Measurements from ENCODE around the gene LMO1.

Gene LMO1

GRCh38 chr11:8288166-8288772 is 24.6 kb upstream of the LMO1 start:
- DNase-seq = no peak

DNA sequence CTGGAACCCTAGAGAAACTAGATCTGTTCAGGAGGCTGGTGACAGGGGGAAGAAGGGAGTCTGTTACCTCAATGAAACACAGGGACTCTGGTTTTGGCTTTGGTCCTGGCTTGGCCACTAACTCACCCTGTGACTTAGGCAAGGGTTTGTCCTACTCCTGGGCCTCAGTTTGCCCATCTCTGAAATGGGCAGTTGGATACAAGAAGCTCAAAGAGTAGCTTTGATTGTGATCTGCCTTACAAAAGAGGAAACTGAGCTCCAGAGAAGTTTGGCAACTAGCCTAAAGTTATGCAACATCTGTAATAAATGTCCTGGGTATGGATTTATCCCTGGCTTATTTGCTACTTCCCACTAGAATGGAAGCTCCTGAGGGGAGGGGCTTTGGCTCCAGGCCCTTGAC is 24.0 kb upstream of the LMO1 start:
- no peak for DNase-seq

DNA sequence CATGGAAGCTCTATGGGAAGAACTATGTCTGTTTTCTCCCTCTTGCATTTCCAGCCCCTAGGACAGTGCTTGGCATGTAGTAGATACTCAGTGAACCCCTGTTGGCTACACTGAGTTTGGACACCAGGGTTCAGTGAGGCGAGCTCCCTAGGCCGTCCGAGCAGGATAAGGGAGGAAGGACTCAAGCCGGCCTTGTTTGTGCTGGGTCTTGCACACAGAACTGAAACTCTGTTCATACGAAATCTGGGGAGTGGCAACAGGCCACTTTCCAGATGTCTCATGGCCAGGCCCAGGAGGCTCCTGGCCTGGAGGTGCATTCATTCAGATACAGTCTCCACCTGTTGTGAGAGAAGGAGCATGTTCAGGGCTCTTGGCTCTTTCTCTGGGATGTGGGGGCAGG is 23.6 kb upstream of the LMO1 start:
- DNase-seq = no peak

GRCh38 chr11:8286886-8287285 is 23.2 kb upstream of the LMO1 start:
- no peak for DNase-seq

GRCh38 chr11:8285796-8286195 is 22.1 kb upstream of the LMO1 start:
- DNase-seq = no peak

GRCh38 chr11:8285228-8285627 is 21.6 kb upstream of the LMO1 start:
- DNase-seq = no peak

GRCh38 chr11:8283465-8284230 is 20.0 kb upstream of the LMO1 start:
- no peak for DNase-seq

DNA sequence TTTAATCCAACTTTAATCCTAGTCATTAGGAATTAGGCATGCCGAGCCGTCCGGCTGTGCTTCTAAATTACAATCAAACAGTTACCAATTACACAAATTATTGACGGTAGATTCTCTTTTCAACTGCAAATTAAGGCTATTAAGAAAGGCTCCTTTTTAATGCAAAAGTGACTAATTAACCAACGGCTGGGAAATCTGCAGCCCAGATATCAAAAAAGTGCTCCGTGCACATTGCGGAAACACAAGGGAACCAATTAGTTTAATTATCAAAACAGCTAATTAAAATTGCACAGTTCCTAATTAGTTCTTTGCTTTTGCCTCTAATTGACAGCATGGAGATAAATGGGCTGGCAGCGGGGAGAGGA is 19.4 kb upstream of the LMO1 start:
- no peak for DNase-seq

DNA sequence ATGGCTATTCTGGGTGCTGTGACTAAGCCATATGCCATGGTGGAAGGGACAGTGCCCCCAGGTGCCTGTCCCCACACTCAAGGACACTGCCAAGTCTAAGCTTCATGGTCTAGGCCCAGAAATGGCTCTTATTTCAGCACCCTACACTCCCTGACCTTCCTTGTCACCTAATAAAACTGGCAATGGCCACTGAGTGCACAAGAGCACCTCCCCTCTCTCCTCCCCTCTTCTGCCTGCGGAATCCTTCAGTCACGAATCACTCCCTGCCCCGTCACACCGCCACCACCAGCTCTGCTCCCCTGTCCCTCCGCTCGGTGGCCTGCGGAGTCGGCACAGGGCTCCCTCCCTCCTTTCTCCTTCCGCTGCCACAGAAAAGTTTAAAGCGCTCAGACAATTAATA is 19.0 kb upstream of the LMO1 start:
- DNase-seq = no peak

- DNase-seq = no peak
Observed at GRCh38 chr11:8281266-8281665, 17.6 kb upstream of the LMO1 start.

DNA sequence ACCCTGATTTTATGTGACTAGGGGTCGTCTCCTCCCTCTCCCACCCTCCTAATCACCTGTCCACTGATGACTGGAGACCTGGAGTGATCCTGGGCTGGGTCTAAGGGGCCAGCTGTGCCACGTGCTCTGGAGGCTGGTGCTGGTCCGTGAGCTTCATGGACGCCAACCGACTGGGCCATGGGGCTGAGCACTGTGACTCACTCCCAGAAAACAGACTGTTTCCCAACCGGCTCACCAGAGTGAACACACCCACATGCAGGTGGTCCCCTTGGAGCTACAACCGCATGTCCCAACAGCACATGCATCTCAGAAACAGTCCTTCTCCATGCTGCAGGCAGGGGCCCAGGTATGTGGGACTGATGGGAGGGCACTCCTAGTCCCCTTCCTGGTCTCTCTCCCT is 14.0 kb upstream of the LMO1 start:
- DNase-seq = no peak

GRCh38 chr11:8276528-8276927 is 12.8 kb upstream of the LMO1 start:
- DNase-seq = no peak

- DNase-seq = no peak
Observed at GRCh38 chr11:8273287-8273686, 9.6 kb upstream of the LMO1 start.

- no peak for DNase-seq
Observed at GRCh38 chr11:8271106-8271886, 7.6 kb upstream of the LMO1 start.

GRCh38 chr11:8269636-8270035 is 6.0 kb upstream of the LMO1 start:
- no peak for DNase-seq

DNA sequence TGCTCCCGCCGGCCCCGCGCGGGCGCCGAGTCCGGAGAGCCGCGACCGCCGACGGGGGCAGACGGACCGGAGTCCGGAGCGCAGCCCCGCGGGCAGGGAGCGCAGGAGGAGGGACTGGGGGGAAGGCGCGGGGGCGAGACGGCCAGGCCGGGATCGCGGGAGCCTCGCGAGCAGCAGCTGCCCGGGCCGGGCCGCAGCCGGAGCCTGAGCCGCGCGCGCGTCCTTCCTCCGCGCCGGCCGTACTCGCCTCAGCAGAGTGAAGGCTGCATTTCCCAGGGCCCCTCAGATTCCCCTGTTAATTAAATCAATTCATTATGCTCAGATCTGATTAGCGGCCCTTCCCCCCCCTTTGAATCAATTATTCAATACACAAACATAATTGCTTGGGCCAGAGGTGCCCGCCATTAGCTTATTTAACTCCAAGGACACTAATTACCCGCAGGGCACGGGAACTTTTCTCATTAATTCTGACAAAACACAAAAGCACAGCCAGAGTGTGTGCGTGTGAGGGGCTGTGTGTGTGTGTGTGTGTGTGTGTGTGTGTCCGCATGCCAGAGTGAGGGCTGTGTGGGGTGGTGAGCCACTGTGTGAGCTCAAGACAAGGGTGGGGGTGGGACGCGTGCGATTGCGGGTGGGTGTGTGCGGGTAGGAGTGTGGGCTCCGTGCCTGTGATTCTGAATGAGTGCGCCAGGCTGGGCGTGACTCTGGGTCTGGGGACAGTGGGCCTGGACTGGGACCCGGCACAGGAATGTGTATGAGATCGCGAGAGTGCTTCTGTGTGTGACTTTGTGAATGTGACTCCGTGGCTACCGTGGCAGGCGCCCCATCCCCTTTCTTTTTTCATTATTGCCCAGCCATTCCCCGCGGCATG is 5.1 kb upstream of the LMO1 start:
- no peak for DNase-seq

DNA sequence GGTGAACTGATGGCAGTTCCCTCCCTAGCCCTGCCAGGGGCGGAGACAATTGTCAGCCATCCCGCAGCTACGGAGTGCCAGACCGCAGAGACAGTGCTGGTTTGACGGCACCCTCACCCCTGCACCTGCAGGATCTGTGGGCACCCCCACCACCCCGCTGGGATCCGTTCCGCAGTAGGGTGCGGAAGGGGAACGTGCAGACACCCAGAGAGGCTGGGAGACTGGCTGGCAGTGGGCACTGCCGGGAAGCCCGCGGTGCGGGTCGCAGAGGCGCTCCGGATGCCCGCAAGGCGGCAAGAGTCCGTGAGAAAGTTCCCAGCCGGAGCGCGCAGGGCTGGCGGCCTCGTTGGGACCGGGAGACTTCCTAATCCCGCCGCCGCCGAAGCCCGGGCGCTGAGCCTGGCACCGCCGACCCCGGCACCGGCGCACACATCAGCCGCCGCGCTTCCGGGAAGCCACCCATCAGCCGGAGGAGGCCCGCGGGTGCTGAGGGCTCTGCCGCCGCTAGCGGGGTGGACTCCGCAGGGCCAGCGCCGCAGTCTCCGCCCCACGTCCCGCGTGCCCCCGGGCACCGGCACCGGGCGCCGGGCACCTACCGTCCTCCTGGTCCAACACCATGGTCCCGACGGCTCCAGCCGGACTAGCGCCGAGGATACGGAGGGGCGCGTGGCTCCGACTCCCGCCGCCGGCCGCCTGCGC is 4.3 kb upstream of the LMO1 start:
- DNase-seq = no peak

DNA sequence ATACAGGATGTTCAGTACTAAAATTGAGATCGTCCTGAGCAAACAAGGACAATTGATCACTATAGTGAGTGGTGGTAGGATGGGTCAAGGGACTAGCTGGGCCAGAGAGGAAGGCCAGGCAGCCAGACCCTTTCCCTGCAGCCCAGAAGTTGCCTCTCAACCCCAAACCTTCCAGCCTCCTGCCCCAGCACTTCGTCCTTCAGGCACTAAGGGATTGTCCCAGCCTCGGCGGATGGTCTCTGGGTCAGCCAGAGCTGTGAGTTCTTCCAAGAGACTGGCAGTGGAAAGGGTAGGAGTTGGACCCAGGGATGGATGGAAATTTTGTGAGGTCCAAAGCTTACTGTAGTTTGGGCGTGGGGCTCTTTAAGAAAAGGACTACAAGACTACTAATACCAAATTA is 3.6 kb upstream of the LMO1 start:
- no peak for DNase-seq

DNA sequence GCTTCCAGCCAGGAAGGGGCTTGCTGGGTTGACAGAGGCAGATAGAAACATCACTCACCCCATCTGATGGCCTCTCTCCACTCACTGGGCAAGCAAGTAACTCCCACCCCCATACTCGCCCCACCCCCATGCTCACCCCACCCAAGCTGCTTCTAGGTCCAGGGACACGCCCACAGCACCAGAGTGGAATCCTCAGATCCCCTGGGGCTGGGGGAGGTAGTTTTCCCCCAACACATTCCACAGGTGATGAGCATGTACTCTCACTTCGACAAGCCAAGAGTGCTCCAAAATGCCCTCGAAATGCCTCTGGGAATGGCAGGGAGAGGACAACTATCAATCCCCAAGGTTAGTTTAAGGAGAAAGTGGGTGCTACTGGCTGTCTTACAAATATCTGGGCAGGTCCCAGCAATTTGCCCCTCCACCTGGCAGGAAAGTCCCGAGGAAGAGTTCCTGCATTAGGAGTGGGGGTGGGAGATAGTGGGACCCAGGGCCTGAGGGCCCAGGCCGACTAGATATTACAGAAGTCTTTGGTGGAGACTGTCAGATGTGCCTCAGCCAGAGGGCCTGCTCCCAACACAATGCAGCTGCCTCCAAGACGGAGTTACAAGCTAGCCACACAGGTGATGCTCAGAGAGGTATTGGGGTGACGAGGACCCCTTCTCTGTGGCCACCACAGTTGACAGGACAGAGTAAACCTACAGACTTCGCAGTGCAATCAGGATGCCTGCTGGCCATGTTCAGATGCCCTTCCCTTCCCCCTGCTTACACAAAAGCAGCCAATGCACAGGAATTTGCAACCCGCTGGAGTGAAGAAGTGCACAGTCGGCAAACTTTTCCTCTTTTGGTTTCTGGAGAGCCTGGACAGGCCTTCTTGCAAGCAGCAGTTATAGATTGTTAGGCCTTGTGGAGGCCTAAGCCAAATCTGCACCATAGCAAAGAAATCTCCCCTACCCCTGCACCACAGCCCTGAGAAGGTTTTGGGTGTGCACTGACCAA is 2.9 kb upstream of the LMO1 start:
- no peak for DNase-seq

DNA sequence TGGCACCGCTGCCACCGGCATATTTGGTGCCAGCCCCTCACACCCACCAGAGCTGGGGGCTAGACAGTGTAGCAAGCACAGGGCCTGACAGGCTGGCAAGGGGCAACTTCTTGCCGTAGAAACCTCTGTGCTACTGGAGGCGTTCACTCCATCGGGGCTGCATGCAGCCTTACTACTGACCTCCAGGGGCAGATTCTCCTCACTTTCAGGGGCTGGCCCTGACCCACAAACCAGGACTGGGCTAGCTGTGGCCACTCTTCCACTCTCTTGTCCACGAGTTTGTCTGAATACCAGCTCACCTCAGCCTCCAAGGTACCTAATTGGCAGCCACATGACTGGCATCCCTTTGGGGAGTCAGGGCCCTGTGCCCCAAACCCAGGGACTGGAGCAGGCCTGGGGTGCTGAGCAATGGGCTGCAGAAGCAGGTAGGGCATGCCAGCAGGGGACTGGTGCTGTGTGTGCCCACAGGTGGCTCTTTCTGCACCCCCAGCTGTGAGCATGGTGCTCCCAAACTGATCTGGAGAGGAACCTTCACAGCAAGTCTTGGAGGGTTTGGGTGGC is 2.1 kb upstream of the LMO1 start:
- DNase-seq = no peak
